BLaER1 treated with 17β-estradiol and CSF1 and Interleukin-3, amounts not matched to agents 10 nM and 100 nM (cell line): ENCODE data around the gene AKAP14.
"Not testable (repeated sequence)": the region's sequence is repeated elsewhere in the genome, so short reads cannot be mapped to it uniquely, and the experiment has no call there.

Experiments
- H3K27ac ChIP-seq, 11 experiments: shearing (Covaris generic); formaldehyde crosslinking; 2 replicates each; pipeline ENCODE4 v1.8.1; 2022
- H3K27me3 ChIP-seq, 11 experiments: shearing (Covaris generic); formaldehyde crosslinking; 2 replicates each; pipeline ENCODE4 v1.8.1; 2022
- H3K36me3 ChIP-seq, 11 experiments: shearing (Covaris generic); formaldehyde crosslinking; 2 replicates each; pipeline ENCODE4 v1.8.1; 2022
- H3K4me1 ChIP-seq, 10 experiments: shearing (Covaris generic); formaldehyde crosslinking; 2 replicates each; pipeline ENCODE4 v1.8.1; 2022
- H3K4me2 ChIP-seq, 11 experiments: shearing (Covaris generic); formaldehyde crosslinking; 2 replicates each; pipeline ENCODE4 v1.8.1; 2022
- H3K4me3 ChIP-seq, 10 experiments: shearing (Covaris generic); formaldehyde crosslinking; 2 replicates each; pipeline ENCODE4 v1.8.1; 2022
- H3K9ac ChIP-seq, 11 experiments: shearing (Covaris generic); formaldehyde crosslinking; 2 replicates each; pipeline ENCODE4 v1.8.1; 2022
- H3K9me3 ChIP-seq, 11 experiments: shearing (Covaris generic); formaldehyde crosslinking; replicated peaks in 1 of 11; 2 replicates each; pipeline ENCODE4 v1.8.1; 2022
- H4K20me1 ChIP-seq, 11 experiments: shearing (Covaris generic); formaldehyde crosslinking; 2 replicates each; pipeline ENCODE4 v1.8.1; 2022
- Cebpa-rat ChIP-seq, 11 experiments: shearing (Covaris generic); IDR thresholded peaks; 2 replicates each; pipeline ENCODE4 v1.8.1; 2022

Gene AKAP14

DNA sequence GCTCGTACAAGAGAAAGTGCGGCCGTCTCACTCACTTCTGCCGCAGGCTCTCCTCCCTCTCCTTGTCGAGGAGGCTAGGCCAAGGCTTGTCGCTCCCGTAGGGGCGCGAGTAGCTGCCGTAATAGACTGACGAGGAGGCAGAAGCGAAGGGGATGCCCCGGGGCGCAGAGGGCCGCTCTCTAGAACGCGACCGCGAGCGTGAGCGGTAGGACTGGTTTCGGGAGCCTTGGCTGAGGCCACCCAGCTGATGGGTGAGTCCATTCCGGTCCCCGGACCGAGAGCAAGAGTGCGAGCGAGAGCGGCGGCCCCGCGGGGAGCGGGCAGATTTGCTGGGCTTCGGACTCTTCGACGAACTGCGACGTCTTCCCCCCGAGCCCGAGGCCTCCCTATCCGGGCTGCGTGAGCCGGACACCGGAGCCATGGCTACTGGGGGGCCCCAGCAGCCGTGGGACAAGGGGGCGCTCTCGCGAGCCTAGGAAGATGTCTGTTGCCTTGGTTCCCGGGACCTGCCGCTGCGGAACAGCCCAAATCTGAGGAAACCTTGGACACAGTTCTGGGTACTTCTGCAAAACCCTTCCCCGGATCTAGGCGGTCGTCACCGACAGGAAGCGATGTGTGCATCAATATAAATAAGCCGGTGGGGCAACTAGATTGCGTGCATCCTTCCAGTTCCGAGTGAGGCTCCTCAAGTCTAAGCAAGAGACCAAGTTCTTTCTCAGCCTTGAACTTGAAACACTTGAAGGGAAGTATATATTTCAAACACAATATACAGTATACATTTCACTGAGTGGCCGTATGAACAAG is 47.7 kb downstream of the AKAP14 start, which contains the start of gene NKAP:
NKAP (minus strand) TSS at position 567 of the 804 bp plus-strand sequence; CDS start at position 421, 146 bp downstream.
- no peak for TF ChIP-seq Cebpa-rat (IDR thresholded peaks at IDR 0.05)
- no peaks in the 10 kb centered on the region for H3K36me3 ChIP-seq
- H3K27ac ChIP-seq, result peak within 1 kb of the TSS; percentile 64 to 89 (median 82)
- H3K9ac ChIP-seq, result peak within 1 kb of the TSS; percentile 79 to 91 (median 86)
- H3K4me1 ChIP-seq, result peaks cover 9 to 13% (median 11%) of the 10 kb centered on the region in 10 experiments
- no peaks in the 10 kb centered on the region for H4K20me1 ChIP-seq
- H3K4me3 ChIP-seq, result peak within 1 kb of the TSS; percentile 57 to 78 (median 74)
- peaks cover 0 to 6% (median 0%) of the 10 kb centered on the region in 11 experiments; a peak in 2 of 22 replicates for H3K9me3 ChIP-seq
- H3K27me3 ChIP-seq, result no peaks in the 10 kb centered on the region
- peak within 1 kb of the TSS; percentile 61 to 82 (median 74) for H3K4me2 ChIP-seq

DNA sequence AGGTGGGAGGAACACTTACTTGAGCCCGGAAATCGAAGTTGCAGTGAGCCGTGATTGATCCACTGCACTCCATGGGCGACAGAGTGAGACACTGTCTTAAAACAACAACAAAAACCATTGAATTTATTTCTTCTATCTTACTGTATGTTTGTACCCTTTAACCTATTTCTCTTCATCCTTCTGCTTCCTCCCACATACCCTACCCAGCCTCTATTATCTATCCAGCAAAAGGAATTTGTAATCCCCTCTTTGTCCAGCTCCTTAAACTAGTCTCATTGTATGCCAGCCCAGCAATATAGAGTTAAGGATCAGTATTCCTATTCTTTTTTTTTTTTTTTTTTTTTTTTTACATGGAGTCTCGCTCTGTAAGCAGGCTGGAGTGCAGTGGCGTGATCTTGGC is 49.8 kb downstream of the AKAP14 start:
- Histone ChIP-seq H3K4me1 (peaks cover 11 to 25% (median 16%) of the 10 kb centered on the region in 10 experiments), H3K27ac (no peak overlapping the region), H3K27me3 (no peaks in the 10 kb centered on the region), H3K9ac (no peak overlapping the region), H3K9me3 (peaks cover 0 to 6% (median 0%) of the 10 kb centered on the region in 11 experiments; a peak in 2 of 22 replicates), H3K36me3 (no peaks in the 10 kb centered on the region), H3K4me2 (no peak overlapping the region), H4K20me1 (no peaks in the 10 kb centered on the region), H3K4me3 (no peak overlapping the region)
- no peak for TF ChIP-seq Cebpa-rat (IDR thresholded peaks at IDR 0.05)

DNA sequence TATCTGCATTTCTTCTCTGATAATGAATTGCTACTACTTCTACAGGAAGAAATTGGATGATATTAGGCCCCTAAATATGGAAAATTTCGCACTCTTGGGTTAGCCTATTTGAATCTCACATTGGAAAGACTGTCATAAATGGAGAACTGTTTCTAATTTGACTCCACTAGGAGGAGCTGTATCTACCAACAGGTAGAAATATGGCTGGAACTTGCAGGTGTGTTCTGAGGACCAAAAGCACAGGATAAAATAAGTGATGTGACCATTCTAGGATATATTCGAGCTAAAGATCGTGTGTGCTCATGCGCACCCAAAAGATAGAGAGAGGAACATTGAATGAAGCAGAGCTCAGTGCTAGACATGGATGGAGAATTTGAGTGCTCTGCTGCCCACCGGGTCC is 52.7 kb downstream of the AKAP14 start:
- Histone ChIP-seq H3K36me3 (no peaks in the 10 kb centered on the region), H3K4me3 (no peak overlapping the region), H3K27ac (no peak overlapping the region; a peak in 1 of 22 replicates), H3K9ac (no peak overlapping the region), H3K9me3 (peaks cover 0 to 1% (median 0%) of the 10 kb centered on the region in 11 experiments; a peak in 2 of 22 replicates), H3K27me3 (no peaks in the 10 kb centered on the region), H4K20me1 (no peaks in the 10 kb centered on the region), H3K4me1 (peaks cover 0 to 12% (median 6%) of the 10 kb centered on the region in 10 experiments; a peak in 11 of 20 replicates), H3K4me2 (peak overlapping the region in 6 of 11 experiments; percentile 12 to 57 (median 47); a peak in 7 of 22 replicates)
- no peak for TF ChIP-seq Cebpa-rat (IDR thresholded peaks at IDR 0.05)

DNA sequence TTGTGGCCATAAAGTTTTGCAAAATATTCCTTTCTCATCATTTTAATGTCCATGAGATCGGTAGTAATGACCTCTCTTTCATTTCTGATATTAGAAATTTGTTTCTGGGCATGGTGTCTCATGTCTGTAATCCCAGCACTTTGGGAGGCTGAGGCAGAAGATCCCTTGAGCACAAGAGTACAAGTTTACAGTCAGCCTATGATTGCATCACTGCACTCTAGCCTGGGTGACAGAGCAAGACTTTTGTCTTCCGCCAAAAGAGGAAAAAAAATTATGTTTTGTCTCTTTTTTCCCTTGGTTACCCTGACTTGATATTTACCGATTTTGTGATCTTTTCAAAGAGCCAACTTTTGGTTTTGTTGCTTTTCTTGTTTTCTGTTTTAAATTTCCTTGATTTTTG is 58.7 kb downstream of the AKAP14 start:
- Histone ChIP-seq H3K27me3 (no peaks in the 10 kb centered on the region; a peak in 1 of 22 replicates), H4K20me1 (no peaks in the 10 kb centered on the region), H3K27ac (no peak overlapping the region), H3K4me1 (peaks cover 0 to 5% (median 0%) of the 10 kb centered on the region in 10 experiments; a peak in 6 of 20 replicates), H3K4me2 (no peak overlapping the region), H3K9ac (no peak overlapping the region), H3K36me3 (no peaks in the 10 kb centered on the region), H3K4me3 (no peak overlapping the region), H3K9me3 (peaks cover 8 to 15% (median 11%) of the 10 kb centered on the region in 11 experiments; a peak in 16 of 22 replicates)
- no peak for TF ChIP-seq Cebpa-rat (IDR thresholded peaks at IDR 0.05)

DNA sequence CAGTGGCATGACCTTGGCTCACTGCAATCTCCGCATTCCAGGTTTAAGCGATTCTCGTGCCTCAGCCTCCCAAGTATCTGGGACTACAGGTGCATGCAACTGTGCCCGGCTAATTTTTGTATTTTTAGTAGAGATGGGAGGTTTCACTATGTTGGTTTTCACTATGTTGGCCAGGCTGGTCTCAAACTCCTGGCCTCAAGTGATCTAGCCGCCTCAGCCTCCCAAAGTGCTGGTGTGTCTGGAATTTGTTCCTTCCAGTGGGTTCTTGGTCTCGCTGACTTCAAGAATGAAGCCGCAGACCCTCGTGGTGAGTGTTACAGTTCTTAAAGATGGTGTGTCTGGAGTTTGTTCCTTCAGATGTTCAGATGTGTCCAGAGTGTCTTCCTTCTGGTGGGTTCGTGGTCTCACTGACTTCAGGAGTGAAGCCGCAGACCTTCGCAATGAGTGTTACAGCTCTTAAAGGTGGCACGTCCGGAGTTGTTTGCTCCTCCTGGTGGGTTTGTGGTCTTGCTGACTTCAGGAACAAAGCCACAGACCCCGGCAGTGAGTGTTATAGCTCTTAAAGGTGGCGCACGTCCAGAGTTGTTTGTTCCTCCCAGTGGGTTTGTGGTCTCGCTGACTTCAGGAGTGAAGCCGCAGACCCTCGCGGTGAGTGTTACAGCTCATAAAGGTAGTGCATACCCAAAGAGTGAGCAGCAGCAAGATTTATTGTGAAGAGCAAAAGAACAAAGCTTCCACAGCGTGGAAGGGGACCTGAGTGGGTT is 60.3 kb downstream of the AKAP14 start:
- H3K4me1 ChIP-seq, H3K36me3 ChIP-seq, H3K4me2 ChIP-seq, H3K27me3 ChIP-seq, H3K27ac ChIP-seq, H3K4me3 ChIP-seq, H4K20me1 ChIP-seq, H3K9ac ChIP-seq: not testable (repeated sequence)
- peaks cover 8 to 15% (median 11%) of the 10 kb centered on the region in 11 experiments; a peak in 16 of 22 replicates for H3K9me3 ChIP-seq

DNA sequence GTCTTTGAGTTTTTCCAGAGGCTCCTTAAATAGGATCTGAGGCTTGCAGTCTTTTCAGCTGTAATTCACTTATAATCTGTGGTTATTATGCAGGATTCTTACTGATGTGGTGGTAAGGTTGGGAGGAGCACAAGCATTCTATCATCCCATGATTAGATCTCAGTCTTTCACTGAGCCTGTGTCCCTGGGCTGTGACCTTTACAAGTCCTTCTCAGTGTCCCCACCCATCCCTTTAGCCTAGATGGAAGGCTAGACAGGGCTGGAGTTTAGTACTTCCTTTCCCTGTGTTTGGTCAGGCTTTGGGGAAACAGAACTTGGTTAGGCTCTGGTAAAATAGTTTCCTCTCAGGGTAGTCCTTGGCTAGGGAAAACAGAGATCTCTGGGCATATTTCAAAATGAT is 64.9 kb downstream of the AKAP14 start:
- Histone ChIP-seq H3K27me3 (no peaks in the 10 kb centered on the region; a peak in 1 of 22 replicates), H4K20me1 (no peaks in the 10 kb centered on the region), H3K4me1 (peaks cover 0 to 5% (median 0%) of the 10 kb centered on the region in 10 experiments; a peak in 1 of 20 replicates), H3K27ac (no peak overlapping the region), H3K4me3 (no peak overlapping the region), H3K9me3 (peaks cover 8 to 19% (median 12%) of the 10 kb centered on the region in 11 experiments; a peak in 16 of 22 replicates), H3K4me2 (no peak overlapping the region), H3K36me3 (no peaks in the 10 kb centered on the region), H3K9ac (no peak overlapping the region)
- TF ChIP-seq Cebpa-rat (IDR thresholded peaks at IDR 0.05), result no peak

DNA sequence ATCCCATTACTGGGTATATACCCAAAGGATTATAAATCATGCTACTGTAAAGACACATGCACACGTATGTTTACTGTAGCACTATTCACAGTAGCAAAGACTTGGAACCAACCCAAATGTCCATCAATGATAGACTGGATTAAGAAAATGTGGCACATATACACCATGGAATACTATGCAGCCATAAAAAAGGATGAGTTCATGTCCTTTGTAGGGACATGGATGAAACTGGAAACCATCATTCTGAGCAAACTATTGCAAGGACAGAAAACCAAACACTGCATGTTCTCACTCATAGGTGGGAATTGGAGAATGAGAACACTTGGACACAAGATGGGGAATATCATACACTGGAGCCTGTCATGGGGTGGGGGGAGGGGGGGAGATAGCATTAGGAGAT is 71.1 kb downstream of the AKAP14 start:
- not testable (repeated sequence) for H3K9ac ChIP-seq, H3K27me3 ChIP-seq, H3K36me3 ChIP-seq

More for the DNA sequence above, 71.1 kb downstream of the AKAP14 start:
- H3K4me3 ChIP-seq, H3K27ac ChIP-seq, H3K4me2 ChIP-seq, H3K9me3 ChIP-seq, H3K4me1 ChIP-seq, H4K20me1 ChIP-seq: not testable (repeated sequence)
